Thyroid gland (tissue), 4 donors: ENCODE data around the gene CDIP1. TPM values are rescaled to one million over a fixed set of nuclear protein-coding genes. Genes with fewer than 3 reads are reported as not detected.

Source experiments
- DNase-seq, 2 donors: peaks; one replicate each; pipeline ENCODE4 v3.0.0-alpha.2; 2019
- H3K27ac ChIP-seq, 3 donors: fragments of 200-600 bp; sonication (generic); 1 replicate in 2 of 3; 2 replicates in 1 of 3; pipeline ENCODE4 v1.5.1; 2016 to 2019; ENCODE audit warnings: mild to moderate bottlenecking in 1 of 3, moderate library complexity in 1 of 3
- H3K27me3 ChIP-seq: fragments of 200-600 bp; sonication (generic); one replicate; pipeline ENCODE4 v1.5.1; 2019
- H3K36me3 ChIP-seq, 2 donors: fragments of 200-600 bp; sonication (generic); one replicate each; pipeline ENCODE4 v1.5.1; 2016 to 2019
- H3K4me1 ChIP-seq, 2 donors: fragments of 200-600 bp; sonication (generic); one replicate each; pipeline ENCODE4 v1.5.1; 2017 to 2019
- H3K4me3 ChIP-seq, 3 donors: fragments of 200-600 bp; sonication (generic); replicated peaks in 1 of 3; 1 replicate in 2 of 3; 2 replicates in 1 of 3; pipeline ENCODE4 v1.5.1; 2016; ENCODE audit warnings: mild to moderate bottlenecking in 1 of 3
- H3K9me3 ChIP-seq: fragments of 200-600 bp; sonication (generic); one replicate; pipeline ENCODE4 v1.5.1; 2017
- POLR2A ChIP-seq, 2 donors: fragments of 450-650 bp; IDR thresholded peaks; one replicate each; pipeline ENCODE4 v1.6.1; 2017; ENCODE audit warnings: antibody characterized with exemption in 2 of 2, mild to moderate bottlenecking in 2 of 2, moderate library complexity in 1 of 2
- WGBS, 2 donors: methylation state at CpG; one replicate each; pipeline ENCODE4 v1.1.5; 2017; 5-methylcytosine and 5-hydroxymethylcytosine counted together
- intact Hi-C: fragments of 100-400 bp; cut with DNase I; formaldehyde crosslinking; loops from one replicate; pipeline ENCODE4 v1.15.1; 2023
- total RNA-seq, 4 donors: library from RNA; depleted of rRNA; stranded (reverse); fragments of >200 nt; gene quantifications; one replicate each; pipeline ENCODE4 v1.2.3, GENCODE V29; 2016
- TF ChIP-seq, protein P1 (sequence below), 6 experiments: fragments of 200-600 bp in 3 of 6; fragments of 450-650 bp in 3 of 6; sonication (generic) in 3 of 6; IDR thresholded peaks; one replicate each; pipeline ENCODE4 v1.5.1; 2016 to 2019; ENCODE audit warnings: antibody characterized with exemption in 6 of 6, mild to moderate bottlenecking in 2 of 6, inconsistent platforms in 1 of 6, moderate library complexity in 1 of 6

Gene CDIP1
- total RNA-seq, 4 donors from 2014 or later: 15.5 to 25.4 (median 25.2) TPM

DNA sequence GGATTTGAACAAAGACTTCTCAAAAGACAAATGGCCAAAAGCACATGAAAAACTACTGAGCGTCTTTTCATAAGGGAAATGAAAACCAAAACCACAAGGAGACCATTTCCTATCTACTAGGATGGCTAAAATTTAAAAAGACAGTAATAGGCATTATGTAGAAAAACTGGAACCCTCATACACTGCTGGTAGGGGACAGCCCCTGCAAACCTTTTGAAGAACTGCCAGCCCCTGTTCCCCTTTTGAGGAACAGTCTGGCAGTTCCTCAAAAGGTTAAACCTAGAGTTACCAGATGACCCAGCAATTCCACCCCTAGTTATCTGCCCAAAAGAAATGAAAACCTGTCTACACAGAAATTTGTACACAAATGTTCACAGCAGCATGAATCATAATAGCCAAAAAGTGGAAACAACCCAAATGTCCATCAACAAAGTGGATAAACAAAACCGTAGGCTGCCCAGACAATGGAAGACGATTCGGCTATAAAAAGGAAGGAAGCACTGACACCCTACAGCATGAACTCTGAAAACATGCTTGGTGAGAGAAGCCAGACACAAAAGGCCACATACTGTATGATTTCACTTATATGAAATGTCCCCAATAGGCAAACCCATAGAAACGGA, 22.9 kb downstream of the CDIP1 start:
- no peak for DNase-seq
- no peak for TF ChIP-seq POLR2A (IDR thresholded peaks at IDR 0.05)
- TF ChIP-seq, protein P1, sequence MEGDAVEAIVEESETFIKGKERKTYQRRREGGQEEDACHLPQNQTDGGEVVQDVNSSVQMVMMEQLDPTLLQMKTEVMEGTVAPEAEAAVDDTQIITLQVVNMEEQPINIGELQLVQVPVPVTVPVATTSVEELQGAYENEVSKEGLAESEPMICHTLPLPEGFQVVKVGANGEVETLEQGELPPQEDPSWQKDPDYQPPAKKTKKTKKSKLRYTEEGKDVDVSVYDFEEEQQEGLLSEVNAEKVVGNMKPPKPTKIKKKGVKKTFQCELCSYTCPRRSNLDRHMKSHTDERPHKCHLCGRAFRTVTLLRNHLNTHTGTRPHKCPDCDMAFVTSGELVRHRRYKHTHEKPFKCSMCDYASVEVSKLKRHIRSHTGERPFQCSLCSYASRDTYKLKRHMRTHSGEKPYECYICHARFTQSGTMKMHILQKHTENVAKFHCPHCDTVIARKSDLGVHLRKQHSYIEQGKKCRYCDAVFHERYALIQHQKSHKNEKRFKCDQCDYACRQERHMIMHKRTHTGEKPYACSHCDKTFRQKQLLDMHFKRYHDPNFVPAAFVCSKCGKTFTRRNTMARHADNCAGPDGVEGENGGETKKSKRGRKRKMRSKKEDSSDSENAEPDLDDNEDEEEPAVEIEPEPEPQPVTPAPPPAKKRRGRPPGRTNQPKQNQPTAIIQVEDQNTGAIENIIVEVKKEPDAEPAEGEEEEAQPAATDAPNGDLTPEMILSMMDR (IDR thresholded peaks at IDR 0.05): no peak
- Histone ChIP-seq H3K36me3 (peaks cover 9 to 11% of the 10 kb centered on the region in 2 donors), H3K27me3 (no peaks in the 10 kb centered on the region), H3K27ac (peak overlapping the region in 2 of 3 donors; percentile 49 to 50), H3K4me1 (peaks cover 0 to 26% of the 10 kb centered on the region in 2 donors), H3K9me3 (no peaks in the 10 kb centered on the region), H3K4me3 (no peak overlapping the region)
- intact Hi-C loops: no loop called here
- WGBS, 2 donors: 65 to 69% methylated on average over 5 of the region's 5 CpGs

DNA sequence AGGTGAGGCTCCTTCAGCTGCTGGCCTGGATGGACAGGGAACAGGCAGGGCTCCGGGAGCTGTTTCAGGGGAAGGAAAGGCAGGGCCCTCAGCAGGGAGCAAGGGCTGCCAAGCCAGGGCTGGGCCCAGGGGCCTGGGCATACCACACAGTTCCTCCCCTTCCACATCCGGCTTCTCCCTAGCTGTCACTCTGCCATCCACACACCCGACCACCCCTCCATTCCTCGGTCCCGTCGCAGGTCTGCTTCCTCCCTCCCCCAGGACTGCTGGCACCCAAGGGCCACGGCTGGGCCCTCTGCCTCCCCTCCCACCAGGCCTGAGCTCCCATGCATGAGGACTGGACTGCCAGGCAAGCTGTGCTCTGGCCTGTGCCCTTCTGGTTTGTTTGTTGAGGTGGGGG, 24.0 kb downstream of the CDIP1 start:
- no peaks in the 10 kb centered on the region for H3K27me3 ChIP-seq
- DNase-seq: no peak
- intact Hi-C loops: loop anchor here (5.0 kb wide), 1 partner anchor 33 kb away; no protein-coding TSS in a partner anchor
- peaks cover 18 to 19% of the 10 kb centered on the region in 2 donors for H3K36me3 ChIP-seq
- H3K4me1 ChIP-seq: peaks cover 0 to 26% of the 10 kb centered on the region in 2 donors
- 58 to 66% methylated on average over 6 to 7 of the region's 7 CpGs for WGBS, 2 donors
- TF ChIP-seq, protein P1 (IDR thresholded peaks at IDR 0.05): no peak
- TF ChIP-seq POLR2A (IDR thresholded peaks at IDR 0.05): no peak
- H3K27ac ChIP-seq: peak overlapping the region in 2 of 3 donors; percentile 40 to 49
- no peak overlapping the region for H3K4me3 ChIP-seq
- no peaks in the 10 kb centered on the region for H3K9me3 ChIP-seq

DNA sequence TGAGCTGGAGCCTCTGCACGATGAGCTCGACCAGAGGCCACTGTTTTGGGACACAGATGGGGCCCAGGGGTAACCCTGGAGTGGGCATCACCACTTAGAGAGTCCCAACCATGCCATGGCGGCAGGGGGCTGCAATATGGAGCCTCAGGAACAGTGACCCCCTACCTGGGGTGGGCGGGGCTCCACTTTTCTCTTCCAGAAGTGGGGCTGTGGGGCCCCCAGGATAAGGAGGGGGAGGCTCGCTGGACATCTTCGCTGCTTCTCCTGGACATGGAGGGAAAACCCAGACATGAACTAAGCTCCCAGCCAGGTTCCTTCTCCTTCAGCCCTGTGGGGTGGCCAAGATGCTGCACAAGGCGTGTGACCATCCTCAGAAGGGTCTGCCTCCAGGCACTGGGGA, 24.7 kb downstream of the CDIP1 start:
- no peaks in the 10 kb centered on the region for H3K9me3 ChIP-seq
- H3K4me3 ChIP-seq: no peak overlapping the region
- intact Hi-C loops: loop anchor here (5.0 kb wide), 1 partner anchor 33 kb away; no protein-coding TSS in a partner anchor
- no peak for DNase-seq
- TF ChIP-seq, protein P1 (IDR thresholded peaks at IDR 0.05): no peak
- no peak for TF ChIP-seq POLR2A (IDR thresholded peaks at IDR 0.05)
- WGBS, 2 donors: 92 to 96% methylated on average over 3 to 7 of the region's 7 CpGs
- no peaks in the 10 kb centered on the region for H3K27me3 ChIP-seq
- peaks cover 0 to 26% of the 10 kb centered on the region in 2 donors for H3K4me1 ChIP-seq
- H3K27ac ChIP-seq: peak overlapping the region in 2 of 3 donors; percentile 40 to 49
- peaks cover 18 to 26% of the 10 kb centered on the region in 2 donors for H3K36me3 ChIP-seq

DNA sequence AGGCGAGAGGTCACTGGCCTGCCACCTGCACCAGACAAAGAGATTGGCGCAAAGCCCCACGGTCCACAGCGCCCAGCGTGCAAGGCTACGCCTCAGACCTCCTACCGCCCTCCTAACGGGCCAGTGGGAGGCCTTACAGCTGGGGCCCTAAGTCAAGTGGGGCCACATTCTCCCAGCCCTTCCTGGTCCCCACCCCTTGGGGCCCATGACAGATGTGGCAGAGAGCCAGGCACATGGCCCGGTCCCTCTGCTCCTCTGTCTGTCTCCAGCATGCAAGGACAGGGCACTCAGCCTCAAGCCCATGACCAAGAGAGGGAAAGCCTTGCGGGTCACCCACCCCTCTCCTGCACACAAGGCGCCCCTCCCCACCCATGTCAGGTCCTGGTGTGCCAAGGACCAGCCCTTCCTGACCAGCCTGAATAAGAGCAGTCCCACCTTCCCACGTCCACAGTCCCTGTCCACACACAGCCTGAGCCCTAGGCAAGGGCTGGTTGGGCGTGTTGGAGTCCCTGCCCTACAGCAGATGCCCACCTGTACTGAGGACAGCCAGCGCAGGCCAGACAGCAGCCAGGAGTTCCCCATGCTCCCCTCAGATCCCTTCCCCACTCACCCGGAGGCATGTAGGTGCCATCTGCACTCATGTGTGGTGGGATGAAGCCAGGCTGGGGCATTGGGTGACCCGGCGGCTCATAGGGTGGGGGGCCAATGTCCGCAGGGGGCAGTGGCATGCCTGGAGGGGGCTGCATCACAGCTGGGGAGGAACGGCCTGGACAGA, 25.3 kb downstream of the CDIP1 start:
- H3K27me3 ChIP-seq: no peaks in the 10 kb centered on the region
- TF ChIP-seq, protein P1 (IDR thresholded peaks at IDR 0.05): no peak
- no peak for TF ChIP-seq POLR2A (IDR thresholded peaks at IDR 0.05)
- H3K27ac ChIP-seq: peak overlapping the region in 1 of 3 donors; percentile 6
- intact Hi-C loops: loop anchor here (5.0 kb wide), 1 partner anchor 34 kb away; no protein-coding TSS in a partner anchor
- no peaks in the 10 kb centered on the region for H3K9me3 ChIP-seq
- peaks cover 18 to 32% of the 10 kb centered on the region in 2 donors for H3K36me3 ChIP-seq
- H3K4me1 ChIP-seq: peaks cover 2 to 27% of the 10 kb centered on the region in 2 donors
- DNase-seq: no peak
- WGBS, 2 donors: 92% methylated on average over 15 to 17 of the region's 19 CpGs
- H3K4me3 ChIP-seq: no peak overlapping the region
